NCI-H526 (cell line): ENCODE results near the gene RNASEL.

Experiments
- DNase-seq, 2 experiments: peaks; one replicate each; lab custom pipeline; 2025; lab: John Stamatoyannopoulos, UW

RNASEL gene

GRCh38 chr1:182620924-182621585 lies 32.0 kb upstream of the RNASEL start:
- DNase-seq, result no peak

GRCh38 chr1:182617734-182618351 lies 28.8 kb upstream of the RNASEL start:
- no peak for DNase-seq

GRCh38 chr1:182617014-182617429 lies 28.0 kb upstream of the RNASEL start:
- DNase-seq, result no peak

DNA sequence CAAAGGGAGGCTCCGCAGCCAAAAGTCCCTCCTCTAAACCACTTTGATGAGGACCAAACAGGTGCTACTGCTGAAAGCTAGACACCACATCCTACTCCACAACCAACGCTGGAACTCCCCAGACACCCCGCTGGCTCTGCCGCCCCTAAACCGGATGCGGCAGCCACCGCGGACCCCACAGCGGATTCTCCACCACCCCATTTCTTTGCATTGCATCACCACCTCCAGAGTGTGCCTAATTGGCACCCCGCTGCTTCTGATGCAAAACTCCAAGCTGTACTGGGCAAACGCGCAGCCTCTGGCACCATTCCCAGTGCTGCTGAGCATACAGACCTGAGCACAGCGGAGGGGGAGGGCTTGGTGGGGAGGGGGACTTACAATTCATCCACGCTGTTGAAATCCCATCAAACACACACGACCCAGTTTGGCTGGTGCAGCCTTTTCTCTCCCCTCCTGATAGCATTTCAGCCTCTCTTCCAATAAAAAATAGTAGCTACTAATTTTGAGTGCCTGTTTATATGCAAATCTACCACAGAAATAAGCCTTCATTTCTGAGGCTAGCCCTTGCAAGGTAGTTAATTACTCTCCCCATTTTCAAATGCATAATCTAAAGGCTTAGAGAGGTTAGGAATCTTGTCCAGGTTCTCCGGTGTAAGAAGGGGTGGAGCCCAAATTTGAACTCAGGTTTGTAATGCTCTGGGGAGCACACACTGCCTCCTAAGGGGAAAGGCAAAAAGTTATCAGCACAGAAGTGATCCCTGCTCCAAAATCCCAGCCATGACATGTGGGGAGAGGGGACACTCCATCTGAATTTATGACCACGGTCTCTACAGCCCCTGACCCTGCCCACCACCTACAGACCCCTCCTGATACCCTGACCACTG lies 27.3 kb upstream of the RNASEL start:
- peak; percentile 76 to 92 for DNase-seq

GRCh38 chr1:182615468-182616129 lies 26.5 kb upstream of the RNASEL start:
- peak in 1 of 2 experiments; percentile 73 for DNase-seq

DNA sequence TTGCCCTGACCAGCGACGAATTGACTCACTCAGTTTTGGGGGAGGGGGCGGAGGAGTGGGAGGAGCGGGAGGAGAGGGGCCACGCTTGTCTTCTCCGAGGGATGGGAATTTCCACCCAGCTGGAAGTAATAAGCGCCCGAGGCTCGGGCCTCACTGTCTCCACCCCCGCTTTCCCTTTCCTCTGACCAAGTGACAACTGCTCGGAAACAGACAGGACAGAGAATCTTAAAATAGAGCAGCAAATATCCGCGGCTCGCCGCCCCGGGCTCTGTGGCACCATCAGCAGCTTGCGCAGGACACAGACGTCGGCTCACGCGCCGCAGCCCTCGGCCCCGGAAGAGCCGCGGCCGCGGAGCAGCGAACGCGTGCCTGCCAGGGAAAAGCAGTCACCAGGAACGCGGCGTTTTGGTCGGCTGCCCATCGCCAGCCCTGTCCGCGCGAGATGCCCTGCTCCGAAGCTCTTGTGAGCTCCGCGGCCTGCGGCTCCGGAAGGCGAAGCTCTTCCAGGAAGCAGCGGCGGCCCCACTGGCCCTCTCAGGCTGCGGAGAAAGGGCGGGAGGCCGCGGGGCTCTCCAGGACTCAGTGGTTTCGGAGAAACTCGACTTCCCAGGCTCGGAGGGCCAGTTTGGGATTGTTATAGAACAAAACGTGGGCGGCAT lies 25.9 kb upstream of the RNASEL start:
- DNase-seq, result peak; percentile 79 to 95

GRCh38 chr1:182611787-182612186 lies 22.7 kb upstream of the RNASEL start:
- DNase-seq, result no peak

DNA sequence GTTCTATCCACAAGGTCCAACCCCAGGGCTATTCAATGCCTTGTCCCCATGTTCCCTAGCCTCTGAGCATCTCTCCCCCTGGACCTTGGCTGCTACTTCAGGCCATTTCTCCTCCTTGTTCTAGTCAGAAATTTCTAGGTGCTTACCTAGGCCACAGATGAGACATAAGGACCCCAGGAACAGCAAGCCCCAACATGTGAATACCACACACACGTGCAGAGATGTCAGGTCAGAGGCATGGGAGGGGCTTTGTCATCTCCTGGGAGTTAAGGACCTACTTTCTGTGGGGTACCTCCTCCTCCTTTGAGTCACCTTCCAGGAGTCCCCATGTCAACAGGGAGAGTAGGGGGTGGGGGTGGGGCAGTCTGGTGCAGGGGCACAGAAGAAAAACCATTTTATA lies 22.3 kb upstream of the RNASEL start:
- no peak for DNase-seq

DNA sequence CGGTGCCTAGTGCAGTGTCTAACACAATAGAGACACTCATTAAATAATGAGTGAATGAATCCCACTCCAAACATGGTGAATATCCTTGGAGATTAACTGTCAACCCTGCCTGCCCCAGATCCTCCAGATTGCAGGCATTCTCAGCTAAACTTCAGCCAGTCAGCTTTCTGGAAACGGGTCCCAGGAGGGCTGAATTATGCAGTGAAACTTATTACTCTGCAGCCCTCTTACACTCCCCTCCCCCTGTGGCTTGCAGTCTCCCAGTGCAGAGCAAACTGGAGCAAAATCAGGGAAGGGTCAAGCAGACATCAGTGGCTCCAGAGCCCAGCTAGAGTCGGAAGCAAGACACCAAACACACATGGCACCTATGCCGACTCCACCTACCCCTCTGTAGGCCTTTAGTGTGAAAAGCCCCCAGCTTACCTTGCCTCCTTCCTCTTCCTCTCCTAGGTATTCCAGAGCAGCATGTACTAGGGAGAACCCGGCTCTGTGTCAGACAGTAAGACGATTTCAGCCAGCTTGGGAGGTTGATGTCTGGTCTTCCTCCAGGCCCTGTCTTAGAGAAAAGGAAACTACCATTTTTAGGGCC lies 21.6 kb upstream of the RNASEL start:
- DNase-seq, result no peak

DNA sequence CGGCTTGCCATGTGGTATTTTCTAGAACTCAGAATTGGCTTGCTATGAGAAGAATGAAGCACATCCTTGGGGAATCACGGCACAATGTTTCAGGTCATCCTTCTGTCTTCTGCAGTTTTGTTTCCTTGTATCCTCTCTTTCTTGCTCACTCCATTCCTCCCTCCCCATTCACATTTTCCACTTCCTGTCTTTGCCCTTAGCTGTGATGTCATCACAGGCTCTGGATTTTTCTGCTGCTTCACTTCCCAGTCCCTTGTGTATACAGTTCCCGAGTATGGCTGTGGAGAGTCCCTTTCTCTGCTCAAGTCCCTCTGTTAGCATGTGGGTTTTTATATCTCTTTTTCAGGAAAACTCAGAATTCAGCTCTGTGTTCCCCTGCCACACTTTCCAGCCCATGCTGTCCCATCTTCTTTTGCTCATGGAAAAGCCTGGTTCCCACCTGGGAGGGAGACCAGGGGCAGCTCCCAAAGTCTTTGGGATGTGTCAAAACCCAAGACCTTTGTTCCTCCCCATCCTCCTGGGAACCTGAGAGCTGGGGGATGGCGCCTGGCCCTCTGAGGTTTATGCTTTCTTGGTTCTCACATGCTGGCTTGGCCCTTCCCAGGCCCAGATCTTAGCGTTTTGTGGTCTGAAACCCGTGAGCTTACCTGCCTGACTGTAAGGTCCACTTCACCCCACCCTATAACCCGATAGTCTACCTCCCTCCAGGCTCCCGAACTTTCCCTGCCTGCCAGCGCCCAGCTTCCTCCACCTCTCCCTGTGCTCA lies 20.0 kb upstream of the RNASEL start:
- no peak for DNase-seq

DNA sequence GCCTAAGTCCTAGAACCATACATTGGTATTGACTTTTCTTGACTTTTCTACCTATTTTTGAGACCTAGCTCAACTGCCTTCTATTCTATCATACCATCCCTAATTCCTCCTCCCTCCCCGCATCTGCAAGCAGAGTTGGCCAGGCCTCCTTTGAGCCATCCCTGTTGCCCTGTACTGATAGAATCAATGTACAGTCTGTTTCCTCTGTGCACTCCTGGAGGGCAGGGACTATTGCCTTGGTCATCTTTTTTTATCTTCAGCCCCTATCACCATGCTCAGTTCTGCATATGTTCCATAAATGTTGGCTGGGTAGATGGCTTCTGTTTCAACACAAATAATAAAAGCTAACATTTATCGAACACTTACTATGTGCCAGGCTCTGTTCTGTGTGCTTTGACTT lies 19.2 kb upstream of the RNASEL start:
- no peak for DNase-seq

DNA sequence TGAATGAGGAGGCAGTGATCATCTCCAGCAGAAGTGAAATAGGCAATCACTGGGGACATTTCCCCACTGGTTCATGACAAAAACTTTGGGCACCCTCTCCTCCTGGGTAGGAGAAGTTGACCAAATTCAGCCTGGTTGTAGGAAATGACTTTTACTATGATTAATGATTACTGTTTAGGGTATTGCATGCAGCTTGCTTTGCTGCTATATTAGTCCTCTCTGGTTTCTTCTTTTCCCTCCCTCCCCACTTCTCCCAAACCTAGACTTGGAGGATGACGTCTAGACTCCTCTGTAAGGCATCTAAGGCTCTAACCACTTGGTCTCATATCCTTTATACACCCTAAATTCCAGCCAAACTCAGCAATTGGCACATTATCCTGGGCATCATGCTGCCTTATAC lies 18.5 kb upstream of the RNASEL start:
- DNase-seq, result no peak

DNA sequence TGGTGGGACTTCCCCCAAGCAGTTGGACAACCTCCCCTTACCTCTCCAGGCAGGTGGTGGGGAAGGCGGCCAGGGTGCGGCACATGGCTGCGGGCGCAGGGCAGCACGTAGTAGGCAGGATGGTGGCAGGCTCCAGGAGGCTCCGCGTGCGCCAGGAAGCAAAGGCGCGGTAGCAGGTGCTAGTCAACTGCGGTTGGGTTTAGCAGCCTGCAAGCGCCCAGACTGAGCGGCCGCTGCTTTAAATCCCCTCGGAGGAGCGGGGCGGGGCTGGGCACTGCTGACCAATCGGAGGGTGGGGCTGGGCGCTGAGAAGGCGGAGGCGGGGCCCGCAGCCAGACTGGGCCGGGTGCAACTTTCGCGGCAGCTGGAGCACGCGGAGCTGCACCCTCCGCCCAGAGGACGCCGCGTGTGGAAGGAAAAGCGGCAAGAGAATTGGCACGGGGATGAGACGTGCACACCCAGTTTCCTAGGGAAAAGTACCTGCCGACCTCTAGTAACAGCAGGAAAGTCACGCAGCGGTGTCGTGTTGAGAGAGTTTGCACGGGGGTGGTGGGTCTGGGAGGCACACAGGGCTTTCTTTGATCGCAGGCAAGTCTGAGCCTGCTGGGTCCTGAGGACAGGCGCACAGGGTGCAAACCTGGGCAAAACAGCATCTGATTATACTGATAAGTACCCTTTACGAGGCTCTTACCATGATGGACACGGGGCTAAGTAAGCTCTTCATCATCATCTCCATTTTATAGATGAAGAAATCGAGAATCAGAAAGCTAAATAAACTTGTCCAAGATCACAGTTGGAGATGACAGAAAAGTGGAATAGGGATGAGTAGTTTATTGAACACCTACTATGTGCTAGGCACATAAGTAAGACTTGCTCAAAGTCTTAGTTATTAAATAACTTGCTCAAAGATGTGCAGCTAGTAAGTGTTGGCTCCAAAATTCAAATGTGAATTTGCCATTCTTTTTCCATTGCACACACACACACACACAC lies 15.4 kb upstream of the RNASEL start, which contains the start of gene RGS16:
RGS16 (minus strand) TSS at position 215 of the 990 bp plus-strand sequence; CDS start at position 85, 130 bp downstream.
- DNase-seq, result peak; percentile 97 to 100

DNA sequence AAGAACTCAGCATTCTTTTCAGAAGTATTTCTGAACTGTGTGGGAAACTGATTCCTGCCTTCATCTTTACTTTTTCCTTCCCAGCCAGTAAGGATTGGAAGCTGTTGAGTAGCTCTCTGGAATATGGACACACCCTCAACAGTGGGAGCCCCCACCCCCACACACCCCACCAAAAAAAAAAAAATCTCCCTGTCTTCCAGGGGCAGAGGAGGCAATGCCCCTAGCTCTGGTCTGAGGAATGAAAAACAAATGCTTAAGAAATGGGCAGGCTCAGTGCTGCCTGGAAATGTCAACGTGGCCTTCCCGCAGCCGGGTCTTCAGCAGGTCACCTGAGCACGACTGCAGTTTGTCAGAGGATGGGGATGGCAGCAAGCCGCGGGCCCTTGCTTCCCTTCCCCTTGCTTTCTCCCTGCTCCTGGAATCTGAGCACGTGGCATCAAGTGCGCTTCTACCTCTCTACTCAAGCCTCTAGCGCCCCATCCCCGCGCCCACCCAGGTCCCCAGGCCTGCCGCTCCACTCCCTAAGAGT lies 14.7 kb upstream of the RNASEL start:
- DNase-seq, result peak; percentile 86 to 95

- DNase-seq, result peak in 1 of 2 experiments; percentile 28
Measured at GRCh38 chr1:182602935-182603645, 14.0 kb upstream of the RNASEL start.

- DNase-seq, result no peak
Measured at GRCh38 chr1:182601913-182602312, 12.9 kb upstream of the RNASEL start.

DNA sequence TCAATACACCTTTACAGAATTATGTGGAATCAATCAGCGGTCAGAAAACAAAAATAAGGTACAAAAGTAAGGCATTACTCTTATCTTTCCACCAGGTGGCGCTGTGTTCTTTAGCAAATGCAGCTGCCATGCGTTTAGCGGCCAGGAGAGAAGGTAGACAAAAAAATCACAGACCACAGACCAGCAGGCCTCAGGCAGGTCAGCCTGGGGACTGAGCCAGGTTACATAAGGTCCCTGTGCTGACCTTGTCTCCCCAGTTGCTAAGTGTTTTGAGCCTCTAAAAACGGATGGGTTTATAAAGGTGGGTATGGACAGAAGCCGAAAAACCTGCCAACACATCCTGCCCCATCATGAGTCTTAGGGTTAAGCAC lies 12.3 kb upstream of the RNASEL start:
- peak; percentile 86 to 97 for DNase-seq

GRCh38 chr1:182600745-182601415 lies 11.8 kb upstream of the RNASEL start:
- no peak for DNase-seq
